GOT3 (cell line): ENCODE data around the gene FEZ2.

ENCODE experiments used
- DNase-seq: peaks from one replicate; lab custom pipeline; 2025; ENCODE audit warnings: mixed read lengths; lab: John Stamatoyannopoulos, UW

FEZ2 gene

DNA sequence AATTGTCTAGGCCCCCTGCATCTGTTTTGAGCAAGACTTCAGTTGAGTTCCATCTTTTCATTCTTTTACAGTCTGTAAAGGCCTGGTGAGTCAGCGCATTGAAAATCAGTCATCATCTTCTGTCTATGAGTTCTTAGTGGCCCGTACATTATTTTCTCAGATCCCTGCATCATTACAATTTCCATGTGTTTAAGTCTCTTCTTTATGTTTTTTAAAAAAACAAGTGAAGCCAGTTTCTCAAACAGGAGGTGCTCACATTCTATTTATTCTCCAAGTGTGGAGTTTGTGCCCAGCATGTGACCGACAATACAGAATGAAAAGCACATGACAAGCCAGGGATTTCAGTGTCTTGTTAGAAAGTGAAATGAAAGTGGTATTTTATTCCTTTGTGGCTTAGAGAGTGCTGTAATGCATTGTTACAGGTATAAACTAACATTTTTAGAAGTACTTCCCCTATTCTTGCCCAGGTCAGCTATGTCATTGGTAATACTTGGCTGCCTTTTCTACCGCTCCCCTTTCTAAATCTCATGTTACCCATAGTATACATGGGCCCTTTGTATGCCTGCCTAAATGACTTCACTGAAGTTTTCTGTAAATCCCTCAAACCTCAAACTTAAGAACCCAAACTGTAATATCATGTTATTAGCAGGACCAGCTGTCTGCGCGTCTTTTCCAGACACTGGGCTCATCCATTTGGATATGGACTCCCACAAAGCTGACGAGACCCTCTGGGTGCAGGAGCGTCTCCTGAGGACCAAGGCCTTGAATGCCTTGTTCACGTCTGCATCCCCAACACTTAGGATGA is 67.6 kb downstream of the FEZ2 start:
- DNase-seq, result no peak

- no peak for DNase-seq
These were observed 69.1 kb downstream of the FEZ2 start for GRCh38 chr2:36528766-36529392.

GRCh38 chr2:36528274-36528673 is 69.7 kb downstream of the FEZ2 start:
- DNase-seq, result no peak

DNA sequence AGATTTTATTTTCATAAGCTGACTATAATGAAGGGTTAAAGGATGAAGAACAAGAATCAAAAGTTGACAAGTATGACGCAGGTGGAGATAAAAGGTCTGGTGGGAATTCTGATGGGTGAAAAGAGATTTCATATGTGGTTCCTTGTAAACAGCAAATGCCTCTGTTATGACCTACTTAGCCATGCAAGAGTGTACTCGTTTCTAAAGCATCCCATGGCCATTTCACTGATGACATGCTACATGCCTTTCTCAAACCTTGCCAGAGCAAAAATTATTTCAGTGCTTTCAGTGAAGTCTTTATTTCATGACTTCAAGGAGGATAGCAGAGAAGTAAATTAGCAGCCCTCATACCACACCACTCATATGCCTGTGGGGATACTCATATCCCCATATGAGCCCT is 71.7 kb downstream of the FEZ2 start:
- DNase-seq, result no peak

GRCh38 chr2:36525245-36525644 is 72.7 kb downstream of the FEZ2 start:
- DNase-seq, result no peak

DNA sequence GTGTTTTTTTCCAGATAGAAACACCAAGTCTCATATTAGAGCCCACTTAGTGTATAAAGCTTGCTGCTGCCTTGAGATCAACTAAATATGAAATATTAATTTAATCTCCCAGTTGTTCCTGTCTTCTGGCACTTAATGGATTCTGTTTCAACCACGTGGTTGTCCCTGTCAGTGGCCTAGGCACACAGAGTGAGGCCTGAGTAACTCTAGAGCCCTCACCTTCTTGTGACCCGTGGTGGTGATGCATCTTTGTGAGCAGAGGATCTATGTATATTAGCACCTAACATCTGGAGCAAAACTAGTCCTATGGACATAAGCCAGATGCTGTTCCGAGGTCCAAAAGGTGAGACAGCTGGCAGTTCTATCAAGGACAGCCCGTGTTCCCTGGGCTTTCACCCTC is 74.8 kb downstream of the FEZ2 start:
- DNase-seq, result no peak

GRCh38 chr2:36520431-36520830 is 77.5 kb downstream of the FEZ2 start:
- no peak for DNase-seq

DNA sequence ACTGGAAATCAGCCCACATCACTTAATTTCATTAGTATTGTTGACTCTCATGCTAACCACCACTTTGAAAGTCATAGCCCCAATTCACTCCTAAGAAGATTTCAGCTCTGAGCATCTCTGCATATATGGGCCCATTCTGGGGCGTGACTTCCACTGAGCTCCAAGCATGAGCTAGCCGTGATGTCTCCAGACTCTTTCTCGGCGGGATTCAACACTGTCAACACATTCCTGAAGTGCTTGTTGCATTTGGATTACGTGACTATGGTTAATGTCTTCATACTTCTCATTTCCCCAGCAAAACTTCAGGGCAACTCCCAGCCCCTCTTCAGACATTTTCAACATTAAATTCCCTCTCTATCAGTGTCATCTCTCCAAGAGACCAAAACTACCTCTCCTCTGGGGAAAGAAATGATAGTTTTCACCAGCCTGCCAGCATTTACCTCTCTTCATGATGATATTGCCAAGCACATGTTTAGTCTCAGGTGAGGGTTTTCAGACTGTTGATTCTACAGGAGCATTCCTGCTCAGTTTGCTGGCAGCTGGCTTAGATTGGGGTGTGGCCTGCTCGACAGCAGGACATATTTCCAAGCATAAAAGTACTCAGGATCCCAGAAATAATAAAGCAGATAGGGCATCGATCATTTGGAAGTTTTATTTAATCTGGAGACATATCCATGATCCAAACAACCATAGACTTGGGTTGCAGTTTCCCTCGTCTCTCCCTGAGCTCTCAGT is 81.7 kb downstream of the FEZ2 start:
- no peak for DNase-seq

DNA sequence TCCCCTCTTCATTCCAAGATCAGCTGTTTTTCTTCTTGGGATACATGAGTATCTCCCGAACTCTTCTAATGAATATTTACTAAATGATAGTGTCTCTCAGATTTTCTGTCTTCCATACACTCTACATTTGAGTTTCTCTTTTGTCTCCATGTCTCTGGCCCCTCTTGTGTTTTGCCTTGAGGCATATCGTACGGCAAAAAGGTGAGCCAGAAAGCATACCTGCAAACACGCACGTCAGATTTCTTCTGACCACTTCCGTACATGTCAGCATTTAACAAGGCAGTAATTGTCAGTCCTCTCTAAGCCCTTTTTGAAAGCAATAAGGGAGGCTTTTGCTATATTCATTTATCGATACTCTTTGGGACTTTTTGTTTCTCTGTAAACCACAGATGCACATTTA is 82.4 kb downstream of the FEZ2 start:
- DNase-seq, result no peak

GRCh38 chr2:36513661-36514060 is 84.3 kb downstream of the FEZ2 start:
- no peak for DNase-seq

DNA sequence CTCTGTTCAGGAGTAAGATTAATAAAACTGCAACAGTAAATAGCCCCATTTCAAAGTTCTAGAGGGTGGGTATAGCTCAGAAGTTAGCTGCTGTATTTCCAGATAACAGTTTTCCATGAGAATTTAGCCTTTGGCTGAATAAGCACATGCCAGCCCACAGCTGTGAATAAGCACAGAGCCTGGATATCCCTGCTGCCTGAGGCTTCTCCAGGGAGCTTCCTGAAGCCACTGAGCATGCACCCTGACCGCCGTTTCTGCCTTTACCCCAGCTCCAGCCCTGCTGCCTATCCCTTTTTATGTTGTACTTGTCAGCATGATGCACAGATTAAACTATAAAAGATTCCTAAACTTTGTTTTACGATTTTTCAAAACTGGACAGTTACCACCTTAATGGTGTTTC is 85.3 kb downstream of the FEZ2 start:
- no peak for DNase-seq

DNA sequence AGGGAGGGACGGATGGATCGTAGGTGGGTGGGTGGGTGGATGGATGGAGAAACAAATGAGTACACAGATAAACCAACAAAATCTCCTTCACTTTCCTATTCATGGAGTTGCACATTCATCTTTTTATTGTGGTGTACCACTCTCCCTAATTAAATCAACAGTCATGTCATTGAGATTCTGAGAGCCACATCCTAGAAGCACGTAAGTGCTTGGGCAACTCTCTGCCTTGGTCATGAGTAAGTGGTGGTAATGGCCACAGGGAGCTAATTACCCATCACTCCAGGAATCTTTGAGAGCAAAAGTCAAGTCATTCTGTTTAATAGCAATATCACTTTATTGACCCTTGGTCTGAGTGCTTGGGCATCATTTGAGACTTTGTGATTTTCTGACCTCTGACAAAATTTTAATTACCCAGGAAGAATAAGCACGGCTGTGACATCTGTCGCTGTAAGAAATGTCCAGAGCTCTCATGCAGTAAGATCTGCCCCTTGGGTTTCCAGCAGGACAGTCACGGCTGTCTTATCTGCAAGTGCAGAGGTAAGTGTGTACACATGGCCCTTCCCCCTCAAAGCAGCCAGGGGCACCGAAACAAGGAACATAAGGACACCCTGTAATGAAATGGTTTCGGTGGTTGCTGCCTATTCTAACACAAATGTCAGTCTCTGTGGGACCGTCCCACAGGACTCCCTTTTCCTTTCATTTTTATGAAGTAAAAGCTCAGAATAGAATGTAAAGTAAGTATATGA is 85.9 kb downstream of the FEZ2 start:
- DNase-seq, result no peak

DNA sequence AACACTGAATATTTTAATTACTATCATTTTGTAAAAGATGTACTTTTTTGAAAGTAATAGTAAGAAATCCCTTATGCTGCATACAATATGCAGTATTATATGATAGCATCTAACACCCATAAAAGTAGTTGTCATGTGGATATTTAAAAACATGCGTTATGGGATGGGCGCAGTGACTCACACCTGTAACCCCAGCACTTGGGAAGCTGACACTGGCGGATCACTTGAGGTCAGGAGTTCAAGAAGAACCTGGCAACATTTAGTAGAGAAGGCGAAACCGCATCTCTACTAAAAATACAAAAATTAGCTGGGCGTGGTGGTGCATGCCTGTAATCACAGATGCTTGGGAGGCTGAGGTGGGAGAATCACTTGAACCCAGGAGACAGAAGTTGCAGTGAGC is 88.9 kb downstream of the FEZ2 start:
- DNase-seq, result no peak

DNA sequence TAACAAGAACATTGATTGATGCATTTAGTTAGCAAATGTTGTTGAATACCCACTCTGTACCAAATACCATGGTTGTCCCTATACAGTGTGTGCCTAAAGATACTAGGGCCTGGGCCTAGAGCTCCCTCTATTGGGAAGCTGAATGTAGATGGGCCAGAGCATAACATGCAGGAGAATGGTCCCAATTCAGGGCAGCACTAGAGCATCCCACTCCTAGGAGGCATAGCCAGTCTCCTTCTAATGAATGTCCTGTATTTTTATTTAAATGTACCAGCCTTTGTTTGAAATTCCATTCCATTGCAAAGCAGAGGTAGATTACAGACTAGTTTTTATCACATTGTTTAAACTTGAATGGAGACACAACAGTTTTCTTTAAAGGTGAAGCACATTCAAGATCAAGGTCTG is 90.6 kb downstream of the FEZ2 start:
- DNase-seq, result no peak
